ENCODE results near the gene MUC20.
"Not testable (repeated sequence)": the region's sequence is repeated elsewhere in the genome, so short reads cannot be mapped to it uniquely, and the experiment has no call there.

The MUC20 gene

GRCh38 chr3:195729476-195730251 lies 8.9 kb downstream of the MUC20 start:
- no peak for DNase-seq

GRCh38 chr3:195731356-195731905 lies 10.7 kb downstream of the MUC20 start:
- no peak for DNase-seq

DNA sequence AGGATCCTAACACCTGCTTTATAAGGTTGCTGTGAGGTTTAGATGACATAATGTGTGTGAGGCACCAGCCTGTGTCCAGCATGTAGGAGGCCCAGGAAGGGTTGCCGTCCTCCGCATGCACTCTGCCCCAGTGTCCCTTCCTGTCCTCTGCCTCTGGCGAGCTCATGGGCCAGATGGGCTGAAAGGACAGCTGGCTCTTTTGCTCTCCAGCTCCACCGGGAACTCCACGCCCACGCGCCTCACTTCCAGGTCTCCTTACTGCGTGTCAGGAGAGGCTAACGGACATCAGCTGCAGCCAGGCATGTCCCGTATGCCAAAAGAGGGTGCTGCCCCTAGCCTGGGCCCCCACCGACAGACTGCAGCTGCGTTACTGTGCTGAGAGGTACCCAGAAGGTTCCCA lies 12.2 kb downstream of the MUC20 start:
- no peak for DNase-seq

- DNase-seq = no peak
These were observed 14.4 kb downstream of the MUC20 start for GRCh38 chr3:195735036-195735695.

- no peak for DNase-seq
These were observed 16.2 kb downstream of the MUC20 start for GRCh38 chr3:195736866-195737490.

DNA sequence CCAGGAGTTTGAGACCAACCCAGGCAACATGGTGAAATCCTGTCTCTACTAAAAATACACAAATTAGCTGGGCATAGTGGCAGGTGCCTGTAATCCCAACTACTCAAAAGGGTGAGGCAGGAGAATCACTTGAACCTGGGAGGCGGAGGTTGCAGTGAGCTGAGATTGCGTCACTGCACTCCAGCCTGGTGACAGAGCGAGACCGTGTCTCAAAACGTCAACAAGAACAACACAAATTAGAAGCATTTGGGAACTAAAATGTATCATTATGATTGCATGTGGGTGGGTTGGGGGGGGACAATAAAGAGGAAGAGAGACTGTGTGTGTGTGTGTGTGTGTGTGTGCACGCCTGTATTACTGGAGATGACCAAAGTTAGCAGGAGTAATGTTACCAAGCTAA lies 17.0 kb downstream of the MUC20 start:
- not testable (repeated sequence) for DNase-seq

- peak; percentile 9 for DNase-seq
These were observed 17.7 kb downstream of the MUC20 start for GRCh38 chr3:195738274-195739044.

GRCh38 chr3:195739561-195740111 lies 18.9 kb downstream of the MUC20 start:
- DNase-seq = no peak

- DNase-seq = no peak
These were observed 23.7 kb downstream of the MUC20 start for GRCh38 chr3:195744437-195744836.

DNA sequence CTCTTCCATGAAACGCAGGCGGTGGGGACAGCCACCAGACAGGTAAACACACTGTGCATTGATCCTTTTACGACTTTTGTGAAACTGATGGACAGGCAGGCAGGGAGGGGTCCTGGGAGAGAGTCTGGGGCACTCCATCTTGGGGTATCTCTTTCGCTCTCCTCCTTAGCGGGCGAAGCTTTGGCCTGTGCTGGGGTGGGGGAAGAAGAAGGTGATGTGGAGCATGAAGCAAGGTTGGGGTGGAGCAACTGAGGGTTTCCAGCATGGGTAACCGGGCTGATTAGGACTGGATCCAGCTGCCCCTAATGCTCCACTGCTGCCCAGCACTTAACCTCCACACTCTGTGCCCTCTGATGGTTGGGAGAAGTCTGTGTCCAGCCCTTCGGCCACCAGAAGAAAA lies 25.6 kb downstream of the MUC20 start:
- DNase-seq = no peak

- DNase-seq = no peak
These were observed 26.0 kb downstream of the MUC20 start for GRCh38 chr3:195746751-195747150.

- DNase-seq = no peak
These were observed 27.9 kb downstream of the MUC20 start for GRCh38 chr3:195748661-195749060.

DNA sequence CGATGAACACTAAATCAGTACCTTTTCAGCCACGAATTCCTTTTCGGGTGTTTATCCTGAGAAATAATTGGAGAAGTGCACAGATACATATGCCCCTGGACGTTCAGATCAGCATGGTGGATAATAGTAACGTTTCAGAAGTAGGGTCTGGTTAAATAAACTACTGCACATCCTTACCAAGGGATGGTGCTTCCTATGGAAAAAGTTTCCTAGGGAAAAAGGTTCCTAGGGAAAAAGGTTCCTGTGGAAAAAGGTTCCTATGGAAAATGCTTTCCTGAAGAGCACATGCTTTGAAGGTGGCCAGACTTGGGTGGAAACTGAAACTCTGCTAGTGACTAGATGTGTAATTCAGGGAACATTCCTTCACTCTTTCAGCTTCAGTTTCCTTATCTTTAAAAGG lies 28.3 kb downstream of the MUC20 start:
- not testable (repeated sequence) for DNase-seq

DNA sequence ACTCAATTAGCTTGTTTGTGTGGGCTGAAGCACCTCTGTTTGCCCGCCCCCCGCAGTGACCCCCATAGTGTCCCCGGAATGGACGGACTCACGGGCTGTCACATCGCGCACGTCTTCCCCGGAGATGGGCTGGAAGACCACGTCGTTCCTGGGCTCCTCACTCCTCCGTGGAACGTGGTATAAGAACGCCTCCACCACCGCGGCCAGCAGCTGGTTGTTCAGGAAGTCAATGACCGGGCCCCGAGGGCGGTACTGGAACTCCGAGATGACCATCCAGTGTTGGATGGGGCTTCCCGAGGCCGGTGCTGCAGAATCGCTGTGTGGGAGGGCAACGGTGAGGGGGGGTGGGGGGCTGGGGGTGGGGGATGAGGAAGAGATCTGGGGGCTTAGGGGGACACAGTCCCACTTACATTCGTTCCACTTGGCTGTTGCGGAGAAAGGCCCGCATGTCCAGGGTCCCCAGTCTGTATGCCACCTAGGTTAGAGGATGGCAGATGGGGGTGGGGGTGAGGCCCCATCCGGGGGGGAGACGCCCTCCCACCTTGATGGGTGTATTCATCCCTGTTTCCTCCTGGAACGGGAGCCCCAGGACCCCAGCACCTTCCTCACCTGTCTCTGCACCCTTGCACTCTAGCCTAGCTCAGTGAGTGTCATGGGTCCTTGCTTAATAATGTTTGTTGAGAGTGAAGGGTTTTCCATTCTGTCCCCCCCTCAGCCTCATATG lies 30.2 kb downstream of the MUC20 start:
- DNase-seq = no peak

- no peak for DNase-seq
These were observed 30.8 kb downstream of the MUC20 start for GRCh38 chr3:195751560-195751959.

DNA sequence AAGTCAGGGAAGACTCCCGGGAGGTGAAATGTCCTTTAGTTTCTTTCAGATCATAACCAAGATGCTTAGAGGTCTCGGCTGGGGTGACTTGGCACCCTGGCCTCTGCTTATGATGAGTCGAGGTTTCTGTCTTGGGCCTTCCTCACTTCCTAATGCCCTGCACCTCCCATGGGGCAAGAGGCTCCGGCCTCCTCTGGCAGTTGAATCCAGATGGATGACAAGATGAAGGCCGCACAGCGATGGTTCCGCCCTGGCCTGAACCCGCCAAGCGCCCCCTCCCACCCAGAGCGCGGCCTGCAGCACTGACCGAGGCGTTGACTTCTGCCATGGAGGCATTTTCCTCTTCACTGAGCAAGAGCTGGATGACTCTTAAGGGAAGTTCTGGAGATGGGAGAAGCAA lies 31.3 kb downstream of the MUC20 start:
- DNase-seq = no peak

GRCh38 chr3:195752546-195753331 lies 32.0 kb downstream of the MUC20 start:
- no peak for DNase-seq

GRCh38 chr3:195753581-195753980 lies 32.8 kb downstream of the MUC20 start:
- no peak for DNase-seq

DNA sequence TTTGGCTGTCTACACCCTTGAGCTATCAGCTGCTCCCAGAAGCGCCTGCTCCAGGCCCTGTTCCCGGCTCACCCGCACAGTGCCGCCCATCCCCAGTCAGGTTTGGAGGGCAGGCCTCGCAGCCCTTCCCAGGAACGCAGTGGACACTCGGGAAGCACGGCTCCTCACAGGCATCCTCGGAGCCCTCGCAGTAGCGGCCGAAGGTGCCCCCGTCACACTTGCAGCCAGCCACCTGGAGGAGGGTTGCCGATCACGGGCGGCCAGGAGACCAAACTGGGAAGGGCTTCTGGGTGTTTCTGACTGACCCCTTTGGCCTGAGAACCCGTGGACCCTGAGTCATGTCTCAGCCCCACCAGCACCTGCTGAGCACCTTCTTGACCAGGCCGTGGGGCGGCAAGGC lies 33.4 kb downstream of the MUC20 start:
- DNase-seq = no peak

DNA sequence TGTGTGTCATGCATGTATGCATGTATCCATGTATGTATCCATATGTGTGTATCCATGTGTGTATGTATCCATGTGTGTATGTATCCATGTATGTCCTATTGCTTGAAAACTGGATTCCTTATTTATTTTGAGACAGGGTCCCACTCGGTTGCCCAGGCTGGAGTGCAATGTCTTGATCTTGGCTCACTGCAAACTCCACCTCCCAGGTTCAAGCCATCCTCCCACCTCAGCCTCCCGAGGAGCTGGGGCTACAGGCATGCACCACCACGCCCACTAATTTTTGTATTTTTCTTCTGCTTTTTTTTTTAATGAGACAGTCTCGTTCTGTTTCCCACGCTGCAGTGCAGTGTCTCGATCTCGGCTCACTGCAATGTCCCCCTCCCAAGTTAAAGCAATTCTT lies 34.1 kb downstream of the MUC20 start:
- DNase-seq = no peak

- no peak for DNase-seq
These were observed 34.6 kb downstream of the MUC20 start for GRCh38 chr3:195755391-195755790.
